Nephron (organoid): ENCODE data around the gene PPM1H.

ENCODE experiments used
- H3K27ac Mint-ChIP-seq, 3 experiments: 2 replicates each; pipeline ENCODE4 v1.8.0; 2020; ENCODE audit warnings: mixed read lengths in 3 of 3, mild to moderate bottlenecking in 2 of 3, moderate library complexity in 1 of 3
- H3K27me3 Mint-ChIP-seq: 2 replicates; pipeline ENCODE4 v1.8.0; 2021; ENCODE audit warnings: low read depth, mild to moderate bottlenecking, moderate library complexity, mixed read lengths
- H3K36me3 Mint-ChIP-seq: 2 replicates; pipeline ENCODE4 v1.8.0; 2020; ENCODE audit warnings: low read depth, mixed read lengths
- H3K4me1 Mint-ChIP-seq: 2 replicates; pipeline ENCODE4 v1.8.0; 2020; ENCODE audit warnings: mixed read lengths
- H3K4me3 Mint-ChIP-seq, 3 experiments: 2 replicates each; pipeline ENCODE4 v1.8.0; 2020; ENCODE audit warnings: mild to moderate bottlenecking in 3 of 3, mixed read lengths in 3 of 3, moderate library complexity in 2 of 3
- H3K9me3 Mint-ChIP-seq: 2 replicates; pipeline ENCODE4 v1.8.0; 2020; ENCODE audit warnings: mixed read lengths
- CTCF ChIP-seq, 3 experiments: fragments of 200-600 bp; sonication (generic); IDR thresholded peaks; one replicate each; pipeline ENCODE4 v1.5.0; 2021; ENCODE audit warnings: antibody characterized with exemption in 3 of 3; ENCODE audit not compliant: unreplicated experiment in 3 of 3

The PPM1H gene

GRCh38 chr12:62803756-62804155, 131.2 kb downstream of the PPM1H start:
- H3K27me3 Mint-ChIP-seq: peaks cover 9% of the 10 kb centered on the region
- H3K36me3 Mint-ChIP-seq: peaks cover 9% of the 10 kb centered on the region
- no peaks in the 10 kb centered on the region for H3K9me3 Mint-ChIP-seq
- no peak overlapping the region for H3K4me3 Mint-ChIP-seq
- no peak overlapping the region for H3K27ac Mint-ChIP-seq
- H3K4me1 Mint-ChIP-seq: no peaks in the 10 kb centered on the region
- TF ChIP-seq CTCF (IDR thresholded peaks at IDR 0.05; ENCODE audit: unreplicated experiment in 3 of 3): no peak

GRCh38 chr12:62802984-62803383, 132.0 kb downstream of the PPM1H start:
- no peak for TF ChIP-seq CTCF (IDR thresholded peaks at IDR 0.05; ENCODE audit: unreplicated experiment in 3 of 3)
- H3K4me1 Mint-ChIP-seq: no peaks in the 10 kb centered on the region
- no peaks in the 10 kb centered on the region for H3K9me3 Mint-ChIP-seq
- H3K27me3 Mint-ChIP-seq: peaks cover 5% of the 10 kb centered on the region
- no peak overlapping the region for H3K4me3 Mint-ChIP-seq
- H3K36me3 Mint-ChIP-seq: peaks cover 9% of the 10 kb centered on the region
- no peak overlapping the region for H3K27ac Mint-ChIP-seq

- TF ChIP-seq CTCF (IDR thresholded peaks at IDR 0.05; ENCODE audit: unreplicated experiment in 3 of 3): no peak
- Mint-ChIP-seq H3K27me3 (peaks cover 5% of the 10 kb centered on the region), H3K27ac (no peak overlapping the region)
Observed at GRCh38 chr12:62802321-62802720, 132.6 kb downstream of the PPM1H start.

GRCh38 chr12:62801796-62802195, 133.2 kb downstream of the PPM1H start:
- Mint-ChIP-seq H3K4me3 (no peak overlapping the region), H3K27ac (no peak overlapping the region), H3K36me3 (peaks cover 7% of the 10 kb centered on the region), H3K27me3 (peaks cover 4% of the 10 kb centered on the region), H3K4me1 (no peaks in the 10 kb centered on the region), H3K9me3 (no peaks in the 10 kb centered on the region)
- TF ChIP-seq CTCF (IDR thresholded peaks at IDR 0.05; ENCODE audit: unreplicated experiment in 3 of 3): no peak

More at GRCh38 chr12:62802321-62802720, 132.6 kb downstream of the PPM1H start:
- Mint-ChIP-seq H3K4me3 (no peak overlapping the region), H3K9me3 (no peaks in the 10 kb centered on the region), H3K36me3 (peaks cover 9% of the 10 kb centered on the region), H3K4me1 (no peaks in the 10 kb centered on the region)

- Mint-ChIP-seq H3K4me3 (no peak overlapping the region), H3K4me1 (peaks cover 5% of the 10 kb centered on the region), H3K27me3 (peaks cover 5% of the 10 kb centered on the region), H3K27ac (no peak overlapping the region), H3K36me3 (peaks cover 5% of the 10 kb centered on the region), H3K9me3 (no peaks in the 10 kb centered on the region)
- TF ChIP-seq CTCF (IDR thresholded peaks at IDR 0.05; ENCODE audit: unreplicated experiment in 3 of 3): no peak
Observed at GRCh38 chr12:62800707-62801400, 134.1 kb downstream of the PPM1H start.

- Mint-ChIP-seq H3K4me3 (no peak overlapping the region), H3K9me3 (no peaks in the 10 kb centered on the region), H3K27ac (no peak overlapping the region), H3K36me3 (no peaks in the 10 kb centered on the region), H3K4me1 (peaks cover 5% of the 10 kb centered on the region), H3K27me3 (peaks cover 5% of the 10 kb centered on the region)
- TF ChIP-seq CTCF (IDR thresholded peaks at IDR 0.05; ENCODE audit: unreplicated experiment in 3 of 3): no peak
Observed at GRCh38 chr12:62799766-62800406, 135.1 kb downstream of the PPM1H start.
